ENCODE measurements around the gene CARD19.
"Not testable (repeated sequence)": the region's sequence is repeated elsewhere in the genome, so short reads cannot be mapped to it uniquely, and the experiment has no call there.

CARD19 gene

GRCh38 chr9:93134015-93134739 lies 38.2 kb downstream of the CARD19 start, which contains the start of gene NINJ1:
Gene NINJ1, minus strand, starts transcription at chr9:93134251. Its CDS starts 34 bp downstream, at chr9:93134217.
- DNase-seq (ENCODE audit: low read depth), result peak; percentile 74

DNA sequence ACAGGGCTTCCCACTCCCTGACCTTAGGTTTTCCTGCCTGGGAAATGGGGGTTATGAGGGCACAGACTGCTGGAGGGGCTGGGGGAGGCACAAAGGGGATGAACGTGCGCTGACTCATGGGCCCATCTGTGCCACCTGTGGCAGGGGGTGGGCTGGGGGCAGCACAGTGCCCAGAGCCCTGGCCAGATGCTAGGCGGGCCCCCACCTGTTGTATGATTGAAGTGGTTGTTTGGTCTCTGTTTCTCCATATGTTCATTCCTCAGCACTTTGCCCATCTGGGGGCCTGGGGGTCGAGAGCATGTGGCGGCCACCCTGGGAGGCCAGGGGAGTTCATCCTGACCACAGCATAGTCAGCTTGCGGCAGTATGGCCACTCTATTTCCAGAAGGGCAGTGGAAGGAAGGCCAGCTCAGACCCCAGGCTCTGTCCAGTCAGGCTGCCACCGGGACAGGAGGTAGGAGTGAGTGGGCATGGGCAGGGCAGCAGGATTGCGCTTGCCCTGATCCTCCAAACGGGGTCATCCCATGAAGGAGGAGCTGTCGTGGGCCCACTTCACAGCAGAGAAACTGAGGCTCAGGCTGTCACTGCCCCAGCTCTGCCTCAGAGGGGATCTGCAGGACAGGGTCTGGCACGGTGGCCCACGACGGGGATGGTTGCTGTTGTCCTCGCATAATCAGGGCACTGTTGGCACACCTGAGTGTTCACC lies 38.9 kb downstream of the CARD19 start:
- DNase-seq (ENCODE audit: low read depth), result no peak

DNA sequence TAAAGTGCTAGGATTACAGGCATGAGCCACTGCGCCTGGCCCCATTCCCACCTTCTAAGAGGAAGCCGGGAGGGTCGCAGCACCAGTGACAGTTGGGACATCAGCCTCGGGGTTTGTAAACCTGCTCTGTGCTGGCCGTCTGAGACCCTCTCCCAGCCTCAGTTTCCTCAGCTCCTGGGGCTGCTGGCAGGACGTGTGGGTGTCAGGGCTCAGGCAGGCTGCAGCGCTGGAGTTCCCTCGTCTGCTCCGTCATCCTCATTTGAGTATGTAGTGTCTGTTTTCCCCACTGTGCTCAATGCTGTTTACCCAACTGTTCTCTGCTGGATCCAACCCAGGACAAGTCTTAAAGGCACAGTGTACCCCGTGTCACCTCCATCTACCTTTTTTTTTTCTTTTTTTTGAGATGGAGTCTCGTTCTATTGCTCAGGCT lies 40.0 kb downstream of the CARD19 start:
- DNase-seq (ENCODE audit: low read depth), result no peak

GRCh38 chr9:93137362-93137761 lies 41.3 kb downstream of the CARD19 start:
- no peak for DNase-seq (ENCODE audit: low read depth)

- no peak for DNase-seq (ENCODE audit: low read depth)
Observed at GRCh38 chr9:93138171-93138764, 42.3 kb downstream of the CARD19 start.

DNA sequence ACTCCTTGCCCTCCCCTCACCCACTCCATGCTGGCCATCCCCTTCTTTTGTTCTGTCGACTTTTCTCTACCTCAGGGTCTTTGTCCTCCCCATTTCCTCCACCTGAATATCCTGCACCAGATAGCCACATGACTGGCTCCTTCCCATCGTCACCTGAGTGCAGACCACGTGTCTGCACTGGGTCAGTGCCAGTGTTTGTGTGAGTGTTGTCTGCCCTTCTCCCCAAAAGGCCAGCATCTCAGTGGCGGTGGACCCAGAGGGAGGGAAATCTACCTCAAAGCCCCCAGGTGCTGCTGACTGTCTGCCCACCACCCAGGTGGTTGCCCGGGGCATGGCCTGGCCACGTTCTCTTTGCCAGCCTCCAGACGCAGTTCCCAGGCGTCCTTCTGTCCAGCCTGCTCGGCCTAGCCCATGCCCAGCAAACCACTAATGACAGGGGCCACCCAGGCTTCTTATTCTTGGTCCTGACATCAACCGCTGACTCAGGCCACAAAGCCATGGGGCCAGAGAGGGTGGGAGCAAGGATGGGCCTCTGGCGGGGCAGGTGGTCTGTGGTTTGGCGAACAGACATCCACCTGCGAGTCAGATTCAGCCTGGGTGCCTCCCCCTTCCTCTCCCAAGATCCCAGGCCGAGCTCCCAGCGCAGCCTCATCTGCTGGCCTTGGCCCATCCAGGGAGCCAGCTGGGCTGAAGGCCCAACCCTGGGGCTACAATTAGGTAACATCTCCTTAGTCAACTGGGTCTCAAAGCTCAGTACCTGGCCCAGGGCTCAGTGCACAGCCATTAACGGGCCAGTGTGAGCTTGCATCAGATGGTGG lies 43.6 kb downstream of the CARD19 start:
- DNase-seq (ENCODE audit: low read depth), result no peak

DNA sequence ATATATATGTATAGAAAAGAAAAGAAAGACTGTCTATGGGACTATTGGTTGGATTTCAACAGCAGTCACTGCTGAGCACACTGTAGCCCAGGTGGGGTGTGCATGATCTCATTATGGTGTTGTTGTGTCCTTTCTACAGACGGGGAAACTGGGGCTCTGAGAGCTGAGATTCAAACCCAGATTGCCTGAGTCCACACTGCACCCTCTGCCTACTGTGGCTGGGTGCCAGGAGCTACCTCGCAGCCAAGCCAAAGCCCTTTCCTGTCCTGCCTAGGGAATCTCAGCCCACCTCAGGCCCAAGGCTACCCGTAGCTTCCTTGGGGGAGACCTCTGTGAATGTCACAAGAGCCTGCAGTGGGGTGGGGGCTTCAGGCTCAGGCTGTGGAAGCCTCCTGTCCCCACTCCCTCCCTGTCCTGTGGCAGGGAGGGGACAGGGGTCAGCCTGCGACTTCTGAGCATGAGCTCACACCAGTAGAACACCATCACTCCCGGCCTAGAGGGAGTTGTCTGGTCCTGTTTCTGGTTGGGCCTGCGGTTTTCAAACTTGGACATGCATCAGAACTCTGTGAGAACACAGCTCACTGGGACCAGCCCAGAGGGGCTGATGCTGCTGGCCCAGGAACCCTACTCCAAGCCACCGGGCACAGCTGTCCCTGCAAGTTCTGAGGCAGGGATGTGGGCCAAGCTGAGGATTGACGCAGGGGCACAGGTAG lies 45.9 kb downstream of the CARD19 start:
- DNase-seq (ENCODE audit: low read depth), result no peak

DNA sequence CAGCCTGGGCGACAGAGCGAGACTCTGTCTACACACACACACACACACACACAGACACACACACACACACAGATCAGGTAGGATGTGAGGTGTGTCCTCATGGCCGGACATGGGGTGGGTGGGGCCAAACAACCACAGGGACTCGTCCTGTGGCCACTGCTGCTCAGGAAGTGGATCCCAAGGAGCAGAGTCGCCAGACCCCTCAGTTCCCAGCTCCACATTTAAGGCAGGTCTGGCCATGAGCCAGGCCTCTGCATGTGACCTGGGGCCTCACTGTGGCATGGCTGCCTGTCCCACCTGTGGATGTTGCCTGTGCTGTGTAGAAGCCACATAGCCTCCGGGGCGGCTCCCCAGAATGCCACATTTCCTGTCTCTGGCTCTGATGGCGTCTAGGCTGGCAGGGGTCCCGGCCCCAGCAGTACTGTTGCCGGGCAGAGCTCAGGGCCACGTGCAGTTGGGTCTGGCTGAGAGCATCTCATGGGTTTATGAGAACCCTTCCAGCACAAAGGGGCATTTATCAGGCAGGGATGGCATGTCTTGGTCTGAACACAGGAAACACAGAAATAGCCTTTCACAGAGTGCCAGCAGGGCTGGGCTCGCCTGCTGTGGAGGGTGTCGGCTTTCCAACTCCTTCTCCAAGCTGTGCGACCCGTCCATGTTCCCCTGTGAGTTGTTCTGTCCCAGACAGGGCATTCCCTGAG lies 48.0 kb downstream of the CARD19 start:
- DNase-seq (ENCODE audit: low read depth), result no peak

GRCh38 chr9:93146696-93147095 lies 50.7 kb downstream of the CARD19 start:
- DNase-seq (ENCODE audit: low read depth), result not testable (repeated sequence)

DNA sequence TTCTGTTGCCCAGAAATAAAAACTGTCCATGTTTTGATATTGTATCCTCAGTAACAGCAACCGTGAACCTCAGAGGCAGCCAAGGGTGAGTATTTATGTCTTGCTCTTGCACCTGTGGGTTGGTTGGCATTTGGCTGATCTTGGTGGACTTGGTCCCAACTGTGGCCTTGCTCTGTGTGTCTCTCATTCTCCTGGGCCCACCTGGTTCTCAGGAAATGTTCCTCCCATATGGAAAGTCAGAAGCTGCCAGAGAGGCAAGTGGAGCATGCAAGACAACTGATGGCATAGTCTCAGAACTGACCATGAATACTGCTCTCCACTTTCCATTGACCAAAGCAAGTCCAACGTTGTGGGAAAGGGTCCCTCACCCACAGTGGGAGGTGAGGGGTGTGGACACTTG lies 51.6 kb downstream of the CARD19 start:
- DNase-seq (ENCODE audit: low read depth), result no peak

DNA sequence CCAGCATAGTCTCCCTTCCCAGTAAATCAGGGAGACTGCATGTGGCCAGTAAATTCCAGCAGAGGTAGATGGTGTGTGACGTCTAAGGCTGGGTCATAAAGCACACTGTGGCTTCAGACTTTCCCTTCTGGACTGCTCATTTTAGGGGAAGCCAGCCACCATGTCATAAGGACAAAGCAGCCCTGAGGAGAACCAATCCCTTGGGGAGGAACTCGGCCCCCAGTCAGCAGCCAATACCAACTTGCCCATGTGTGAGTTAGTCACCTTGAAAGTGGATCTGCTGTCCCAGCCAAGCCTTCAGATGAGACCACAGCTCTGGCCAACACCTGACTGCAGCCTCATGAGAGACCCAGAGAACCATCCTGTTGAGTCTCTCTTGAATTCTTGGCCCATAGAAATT lies 52.7 kb downstream of the CARD19 start:
- no peak for DNase-seq (ENCODE audit: low read depth)

- DNase-seq (ENCODE audit: low read depth), result no peak
Observed at GRCh38 chr9:93149361-93149760, 53.3 kb downstream of the CARD19 start.

GRCh38 chr9:93151097-93151784 lies 55.2 kb downstream of the CARD19 start:
- no peak for DNase-seq (ENCODE audit: low read depth)

DNA sequence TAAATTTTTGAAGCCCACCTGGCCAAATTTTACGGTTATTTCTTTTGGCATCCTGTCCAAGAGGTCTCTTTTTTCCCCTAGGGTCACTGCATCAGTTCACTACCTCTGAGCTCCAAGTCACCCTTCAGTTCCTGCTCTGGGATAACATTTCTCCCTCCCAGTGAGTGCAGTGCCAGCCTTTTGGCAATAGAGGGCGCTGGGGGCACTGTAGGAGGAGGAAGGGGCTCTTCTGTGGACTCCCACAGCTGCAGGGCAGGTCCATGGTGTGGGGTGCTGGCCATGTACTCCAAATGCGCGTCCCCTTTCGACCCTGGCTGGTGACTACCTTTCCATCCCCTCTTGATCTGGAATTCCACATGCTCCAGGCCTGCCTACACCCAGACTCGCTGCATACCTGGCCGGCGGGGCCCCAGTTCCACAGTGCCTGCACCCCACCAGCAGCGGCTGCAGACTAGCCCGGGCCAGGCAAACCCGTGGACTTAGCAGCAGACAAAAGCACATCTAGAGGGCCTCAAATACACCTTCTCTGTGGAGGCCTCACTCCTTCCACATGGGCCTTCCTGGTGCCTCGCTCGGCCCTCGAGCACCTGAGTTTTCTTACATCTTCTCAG lies 58.4 kb downstream of the CARD19 start:
- no peak for DNase-seq (ENCODE audit: low read depth)

DNA sequence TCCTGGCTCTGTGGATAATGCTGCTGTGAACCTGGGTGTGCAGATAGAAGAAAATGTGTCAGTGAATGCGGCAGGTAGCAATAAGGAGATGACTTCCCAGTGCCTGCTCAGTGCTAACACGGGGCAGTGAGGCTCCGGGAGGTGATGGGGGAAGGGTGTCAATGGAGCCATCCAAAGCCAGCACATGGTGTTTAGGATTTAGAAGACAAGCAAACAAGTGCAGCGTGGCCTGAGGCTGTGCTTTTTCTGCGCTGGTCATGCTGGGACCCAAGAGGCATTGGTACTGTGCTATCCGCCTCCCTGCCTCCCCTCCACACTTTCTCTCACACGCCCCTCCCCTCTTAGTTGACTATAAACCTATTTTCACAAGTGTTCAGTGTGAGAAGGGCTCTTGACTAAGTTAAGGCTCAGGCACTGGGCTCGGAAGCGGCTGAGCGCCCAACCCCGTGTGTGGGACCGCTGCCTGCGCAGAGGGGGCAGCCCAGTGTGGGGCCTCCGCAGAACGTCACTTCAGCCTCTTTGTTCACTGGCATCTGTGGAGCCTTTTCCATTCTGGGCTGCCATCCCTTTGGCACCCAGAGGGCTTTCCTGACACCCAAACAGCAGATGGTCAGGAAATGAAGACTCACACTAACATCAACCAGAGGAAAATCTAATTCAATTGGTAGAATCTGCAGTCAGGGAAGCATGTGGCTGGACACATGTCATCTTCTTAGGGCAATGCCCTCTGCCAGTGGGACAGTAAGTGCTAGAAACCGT lies 59.9 kb downstream of the CARD19 start:
- DNase-seq (ENCODE audit: low read depth), result no peak

DNA sequence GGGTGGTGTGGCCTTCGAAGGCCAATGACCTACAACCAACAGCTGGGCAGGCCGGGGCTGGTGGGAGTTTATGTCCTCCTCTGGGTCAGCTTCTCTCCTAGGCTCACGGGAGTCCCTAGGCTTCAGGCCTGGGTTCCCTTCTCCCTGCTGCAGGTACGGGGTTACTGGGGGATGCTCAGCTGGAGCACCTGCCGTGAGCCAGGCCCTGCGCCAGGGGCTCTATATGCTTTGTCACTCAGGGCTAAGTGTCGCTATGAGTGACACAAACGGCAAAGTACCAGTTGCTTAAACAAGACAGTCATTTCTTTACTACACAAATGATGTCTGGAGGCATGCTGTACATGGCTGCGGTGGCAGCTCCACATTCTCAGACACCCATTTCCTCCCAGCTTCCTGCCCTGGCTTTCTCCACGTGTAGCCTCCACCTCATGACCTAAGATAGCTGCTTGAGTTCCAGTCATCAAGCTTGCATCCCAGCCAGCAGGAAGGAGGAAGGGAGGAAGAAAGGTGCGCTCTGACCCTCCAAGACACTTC lies 60.5 kb downstream of the CARD19 start:
- no peak for DNase-seq (ENCODE audit: low read depth)

DNA sequence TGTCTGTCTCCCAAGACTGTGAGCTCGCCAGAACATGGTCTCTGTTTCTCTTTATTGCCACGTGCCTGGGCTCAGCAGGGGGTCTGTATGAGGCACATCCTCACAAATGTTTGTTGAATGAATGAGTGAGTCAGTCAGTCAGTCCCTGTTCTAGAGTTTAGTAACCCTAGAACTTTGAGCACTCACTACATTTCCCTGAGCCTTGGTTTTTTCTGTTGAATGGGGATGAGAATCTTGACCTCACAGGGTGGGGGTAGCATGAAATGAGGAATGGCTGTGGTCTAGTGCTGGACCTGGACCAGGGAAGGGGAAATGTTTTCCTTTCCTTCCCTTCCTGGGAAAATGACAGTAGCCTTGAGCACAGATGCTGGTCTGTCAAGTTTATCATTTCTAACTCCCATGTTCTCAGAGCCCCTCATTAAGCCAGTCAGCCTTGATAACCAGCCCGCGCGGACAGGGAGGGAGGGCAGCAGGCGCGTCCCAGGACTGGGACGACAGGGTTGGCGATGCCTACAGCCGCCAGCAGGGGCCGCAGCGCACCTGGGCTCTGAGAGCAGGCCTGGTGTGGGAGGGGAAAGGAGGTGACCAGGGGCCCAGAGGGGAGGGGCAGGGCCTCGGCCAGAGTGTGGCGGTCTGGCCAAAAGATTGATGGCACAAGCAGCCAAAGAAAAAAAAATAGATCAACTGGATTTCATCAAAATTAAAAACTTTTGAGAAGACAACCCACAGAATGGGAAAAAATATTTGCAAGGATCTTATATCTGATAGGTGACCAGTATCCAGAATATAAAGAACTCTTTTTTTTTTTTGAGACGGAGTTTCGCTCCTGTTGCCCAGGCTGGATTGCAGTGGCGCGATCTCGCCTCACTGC lies 63.8 kb downstream of the CARD19 start:
- peak; percentile 42 for DNase-seq (ENCODE audit: low read depth)
